Middle frontal gyrus (tissue), 1 donor: Measurements from ENCODE around the gene CRISPLD2.
A peak's percentile ranks its signal among the peaks of the same experiment; 100 is the strongest.

ENCODE experiments used
- DNase-seq: peaks from one replicate; pipeline ENCODE4 v3.0.0-alpha.2; 2015; ENCODE audit warnings: low spot score; ENCODE audit errors: extremely low spot score

Gene CRISPLD2, protein sequence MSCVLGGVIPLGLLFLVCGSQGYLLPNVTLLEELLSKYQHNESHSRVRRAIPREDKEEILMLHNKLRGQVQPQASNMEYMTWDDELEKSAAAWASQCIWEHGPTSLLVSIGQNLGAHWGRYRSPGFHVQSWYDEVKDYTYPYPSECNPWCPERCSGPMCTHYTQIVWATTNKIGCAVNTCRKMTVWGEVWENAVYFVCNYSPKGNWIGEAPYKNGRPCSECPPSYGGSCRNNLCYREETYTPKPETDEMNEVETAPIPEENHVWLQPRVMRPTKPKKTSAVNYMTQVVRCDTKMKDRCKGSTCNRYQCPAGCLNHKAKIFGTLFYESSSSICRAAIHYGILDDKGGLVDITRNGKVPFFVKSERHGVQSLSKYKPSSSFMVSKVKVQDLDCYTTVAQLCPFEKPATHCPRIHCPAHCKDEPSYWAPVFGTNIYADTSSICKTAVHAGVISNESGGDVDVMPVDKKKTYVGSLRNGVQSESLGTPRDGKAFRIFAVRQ

DNA sequence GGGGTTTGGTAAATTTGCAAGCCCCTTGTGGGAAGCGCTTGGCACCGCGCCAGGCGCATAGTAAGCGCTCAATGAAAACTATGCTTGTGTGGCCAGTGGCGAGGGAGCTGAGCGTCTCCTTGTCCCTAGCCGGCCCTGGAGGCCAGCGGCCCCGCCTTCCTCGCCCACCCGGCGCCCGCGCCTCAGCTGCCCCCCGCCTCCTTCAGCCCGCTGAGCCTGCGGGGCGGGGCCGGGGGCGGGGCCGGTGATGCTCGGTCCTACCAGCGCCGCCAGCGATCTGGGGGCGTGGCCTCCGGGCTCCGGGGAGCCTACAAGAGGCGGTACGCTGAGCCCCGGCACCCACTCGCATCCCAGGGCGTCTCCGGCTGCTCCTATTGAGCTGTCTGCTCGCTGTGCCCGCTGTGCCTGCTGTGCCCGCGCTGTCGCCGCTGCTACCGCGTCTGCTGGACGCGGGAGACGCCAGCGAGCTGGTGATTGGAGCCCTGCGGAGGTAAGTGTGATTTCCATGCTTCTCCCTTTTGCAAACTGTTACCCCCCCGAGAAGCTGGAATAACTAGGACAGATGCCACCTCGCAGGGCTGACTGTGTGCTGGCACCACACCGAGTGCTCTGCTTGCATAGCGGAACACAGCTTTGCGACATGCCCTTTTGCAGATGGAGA, at the start of gene CRISPLD2:
Gene CRISPLD2, plus strand, starts transcription at position 342 of the 661 bp plus-strand sequence. CDS start 18,511 bp downstream, outside the sequence.
- peak; percentile 82 for DNase-seq

DNA sequence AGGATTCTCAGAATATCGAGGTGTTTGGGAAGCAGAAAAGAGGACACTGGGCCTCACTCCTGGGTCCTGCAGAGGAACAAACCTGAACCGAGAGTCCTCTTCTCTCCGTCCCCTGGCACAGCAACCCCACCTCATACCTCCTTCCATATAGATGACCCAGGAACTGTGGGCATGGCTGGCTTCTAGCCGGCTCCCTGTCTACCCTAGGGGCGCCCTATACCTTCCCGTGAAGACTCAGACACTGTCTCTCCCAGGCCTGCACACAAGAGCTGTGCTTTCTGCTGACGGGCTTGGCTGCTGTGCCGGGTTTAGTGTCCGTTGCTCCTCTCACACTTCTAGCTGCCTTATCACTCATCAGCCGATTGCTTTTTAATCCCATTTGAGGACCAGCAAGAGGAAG, 46.5 kb upstream of the CRISPLD2 start:
- no peak for DNase-seq

DNA sequence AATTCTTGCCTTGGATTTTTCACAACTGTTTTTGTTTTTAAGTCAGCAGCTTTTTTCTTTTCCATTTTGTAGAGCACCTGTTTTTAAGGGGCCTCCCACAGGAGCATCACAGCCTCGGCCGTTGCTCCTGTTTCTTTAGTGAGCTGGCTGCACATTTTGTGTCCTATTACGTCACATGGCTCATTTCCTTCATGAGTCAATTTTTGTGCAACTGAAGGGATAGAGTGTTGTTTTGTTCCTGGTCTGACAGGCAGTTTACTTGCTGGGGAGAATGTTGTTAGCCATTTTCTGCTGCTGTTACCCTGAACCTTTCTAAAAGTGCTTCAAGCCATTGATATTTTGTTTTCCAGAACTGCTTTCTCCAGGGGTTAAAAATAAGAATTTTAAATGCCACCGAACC, 45.0 kb upstream of the CRISPLD2 start:
- DNase-seq, result no peak

DNA sequence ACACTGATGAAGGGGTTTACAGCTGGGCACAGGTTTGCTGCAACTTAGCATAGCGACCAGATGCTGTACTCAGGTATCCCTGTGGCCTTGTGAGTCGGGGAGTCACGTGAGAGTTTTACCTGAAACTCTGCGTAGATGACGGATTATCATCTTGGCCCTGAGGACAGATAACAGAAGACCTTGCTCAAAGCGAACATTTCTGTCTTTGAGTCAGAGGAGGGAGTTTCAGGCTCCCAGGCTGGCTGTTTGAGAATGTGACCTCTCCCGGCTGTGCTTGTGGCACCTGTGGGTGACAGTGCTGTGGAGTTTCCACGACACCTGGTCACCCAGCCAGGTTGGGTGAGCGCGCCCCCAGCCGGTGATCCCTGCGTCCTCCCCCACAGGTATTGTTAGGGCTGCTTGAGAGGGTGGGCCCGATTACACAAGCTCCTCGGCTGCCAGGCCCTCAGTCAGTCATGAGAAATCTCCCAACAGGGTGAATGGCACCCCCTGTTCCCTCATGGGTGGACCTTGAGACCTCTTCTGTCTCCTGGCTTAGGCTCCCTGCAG, 44.4 kb upstream of the CRISPLD2 start:
- no peak for DNase-seq

DNA sequence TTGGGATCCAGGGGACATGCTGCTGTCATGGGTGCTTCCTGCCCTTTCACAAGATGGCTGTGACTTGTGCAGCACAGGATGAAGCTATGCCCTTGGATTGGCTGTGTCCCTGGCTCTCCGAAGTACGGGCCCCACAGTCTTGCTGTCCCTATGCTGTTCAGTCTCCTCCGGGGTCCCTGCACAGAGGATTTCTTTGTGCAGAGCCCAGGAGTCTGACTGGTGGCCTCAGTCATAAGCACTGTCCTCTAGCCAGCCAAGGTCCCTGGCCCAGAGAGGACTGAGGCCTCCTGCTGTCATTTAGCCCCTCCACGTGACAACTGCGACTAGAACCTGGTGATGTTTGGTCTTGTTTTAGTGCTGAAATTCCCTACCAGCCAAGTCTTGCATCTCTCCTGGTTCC, 42.4 kb upstream of the CRISPLD2 start:
- DNase-seq, result no peak

DNA sequence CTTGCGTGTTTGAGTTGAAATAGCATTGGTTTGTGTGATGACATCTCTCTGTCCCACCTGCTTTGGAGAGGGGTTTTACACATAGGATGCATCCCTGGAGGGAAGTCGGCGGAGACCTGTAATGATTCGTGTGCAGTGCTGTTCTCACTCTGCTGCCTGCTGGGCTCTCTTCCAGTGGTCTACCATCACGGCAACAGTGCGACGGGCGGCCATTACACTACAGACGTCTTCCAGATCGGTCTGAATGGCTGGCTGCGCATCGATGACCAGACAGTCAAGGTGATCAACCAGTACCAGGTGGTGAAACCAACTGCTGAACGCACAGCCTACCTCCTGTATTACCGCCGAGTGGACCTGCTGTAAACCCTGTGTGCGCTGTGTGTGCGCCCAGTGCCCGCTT, 41.1 kb upstream of the CRISPLD2 start:
- no peak for DNase-seq

DNA sequence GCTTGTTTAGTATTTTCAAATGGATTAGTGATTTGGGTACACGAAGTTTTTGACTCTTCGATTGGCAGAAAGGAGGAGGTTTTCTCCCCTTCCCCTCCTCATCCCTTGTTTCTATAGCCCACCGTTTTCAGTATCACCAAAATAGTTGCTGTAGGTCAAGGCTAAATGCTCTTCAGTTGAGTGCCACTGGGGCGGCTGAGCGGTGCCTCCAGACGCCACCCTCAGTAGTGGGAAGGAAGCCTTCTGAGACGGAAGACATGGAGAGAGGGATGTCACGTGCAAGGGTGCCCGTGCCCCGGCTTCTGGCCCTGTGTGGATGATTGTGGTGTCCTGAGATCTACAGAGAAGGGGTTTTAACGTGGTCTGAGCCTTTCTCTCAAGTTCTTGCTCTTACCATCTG, 39.7 kb upstream of the CRISPLD2 start:
- DNase-seq, result no peak

DNA sequence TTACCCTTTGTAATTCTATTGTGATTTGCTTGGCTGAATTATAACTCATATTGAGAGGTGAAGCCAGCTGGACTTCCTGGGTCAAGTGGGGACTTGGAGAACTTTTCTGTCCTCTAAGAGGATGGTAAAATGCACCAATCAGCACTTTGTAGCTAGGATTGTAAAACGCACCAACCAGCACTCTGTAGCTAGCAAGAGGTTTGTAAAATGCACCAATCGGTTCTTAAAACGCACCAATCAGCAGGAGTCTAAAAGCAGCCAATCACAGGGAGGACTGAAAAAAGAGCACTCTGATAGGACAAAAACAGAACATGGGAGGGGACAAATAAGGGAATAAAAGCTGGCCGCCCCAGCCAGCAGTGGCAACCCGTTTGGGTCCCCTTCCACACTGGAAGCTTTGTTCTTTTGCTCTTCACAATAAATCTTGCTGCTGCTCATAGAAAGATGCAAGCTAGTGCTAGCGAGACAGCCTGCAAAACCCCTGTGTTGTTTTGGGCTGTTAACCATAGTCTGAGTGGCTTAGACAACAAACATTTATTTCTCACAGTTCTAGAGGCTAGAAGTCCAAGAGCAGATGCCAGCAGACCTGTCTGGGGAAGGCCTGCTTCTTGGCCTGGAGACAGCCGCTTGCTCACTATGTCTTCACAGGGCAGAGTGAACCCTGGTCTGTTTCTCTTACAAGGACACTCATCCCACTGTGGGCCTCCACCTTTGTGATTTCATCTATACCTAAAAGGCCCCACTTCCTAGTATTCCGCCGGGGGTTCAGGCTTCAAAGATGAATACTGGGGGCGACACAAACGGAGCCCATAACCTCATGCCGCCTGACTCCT, 39.0 kb upstream of the CRISPLD2 start:
- DNase-seq, result no peak

DNA sequence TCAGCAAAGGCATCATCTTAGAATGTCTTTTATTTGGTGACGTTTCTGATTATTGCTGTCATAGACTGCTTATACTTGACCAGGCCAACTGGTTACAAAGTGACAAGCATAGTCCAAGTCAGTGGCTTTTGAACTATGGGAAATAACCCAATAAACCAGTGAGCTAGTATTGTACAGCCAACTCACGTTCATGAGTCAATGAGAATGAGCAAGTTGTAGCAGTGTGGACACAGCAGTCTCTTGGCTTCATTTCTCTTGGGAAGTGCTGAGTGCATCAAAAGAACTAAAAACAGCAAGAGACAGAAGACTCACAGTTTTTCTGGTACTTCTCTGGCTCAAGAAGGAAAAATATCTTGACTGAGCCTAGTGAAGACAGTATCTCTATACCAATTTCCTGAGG, 36.9 kb upstream of the CRISPLD2 start:
- peak; percentile 16 for DNase-seq

DNA sequence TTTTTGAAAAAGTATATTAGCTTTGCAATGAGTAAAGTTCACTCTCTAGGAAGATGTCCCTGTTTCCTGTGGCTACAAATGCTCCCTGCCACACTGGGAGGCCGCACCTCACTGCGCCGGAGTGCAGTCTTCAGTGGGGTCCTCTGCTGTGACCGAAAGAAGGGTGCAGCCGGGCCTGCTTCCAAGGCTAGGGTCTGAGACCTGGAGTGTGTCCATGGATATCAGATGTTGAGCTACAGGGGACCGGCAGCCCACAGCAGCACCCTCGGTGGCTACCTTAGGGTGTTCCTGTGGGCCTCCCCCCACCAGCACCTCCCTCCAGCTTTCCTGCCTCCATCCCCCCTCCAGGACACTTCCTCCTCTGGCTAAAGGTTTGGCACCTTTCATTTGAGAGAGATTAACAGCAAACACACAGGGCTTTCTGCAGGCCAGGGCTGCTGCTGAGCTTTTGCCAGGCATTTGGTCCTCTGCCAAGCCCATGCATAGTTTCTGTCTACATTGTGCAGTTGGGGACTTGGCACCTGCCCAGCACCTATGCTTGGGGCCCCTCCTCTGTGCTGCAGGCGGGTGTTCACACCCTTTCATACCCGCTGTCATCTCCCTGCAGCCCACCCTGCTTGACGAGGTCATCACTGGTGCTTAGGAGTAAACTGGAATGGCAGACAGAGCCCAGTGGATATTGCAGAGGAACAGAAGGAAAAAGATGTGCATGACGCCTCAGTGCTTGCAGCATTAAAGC, 33.8 kb upstream of the CRISPLD2 start:
- no peak for DNase-seq

DNA sequence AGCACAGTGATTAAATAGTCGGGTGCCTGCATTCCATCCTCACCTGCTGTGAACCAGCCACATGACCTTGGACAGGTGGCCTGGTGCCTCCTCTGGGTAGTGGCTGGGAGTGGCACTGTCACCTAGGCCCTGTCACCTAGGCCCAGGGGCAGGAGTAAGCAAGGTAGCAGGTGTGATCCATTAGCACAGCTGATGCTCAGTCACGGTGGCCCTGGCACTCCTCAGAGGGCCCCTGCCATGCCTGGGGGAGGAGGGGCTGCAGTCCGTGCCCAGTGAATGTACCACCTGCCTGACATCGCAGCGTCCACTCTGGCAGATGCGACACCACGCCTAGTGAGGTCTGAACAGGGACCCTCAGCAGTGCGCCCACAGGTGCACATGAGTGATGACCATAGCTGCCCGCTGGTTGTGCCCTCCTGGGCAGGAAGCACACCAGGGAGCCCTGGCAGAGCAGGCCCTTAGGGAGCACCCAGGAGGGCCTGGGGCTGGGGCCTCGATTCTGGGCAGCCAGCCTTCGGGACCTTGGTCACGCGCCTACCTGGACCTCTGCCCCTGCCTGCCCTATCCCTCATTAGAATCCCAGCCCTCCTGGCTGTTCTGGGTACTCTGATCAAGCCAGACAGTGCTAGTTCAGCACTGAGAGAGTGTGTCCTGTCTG, 33.1 kb upstream of the CRISPLD2 start:
- no peak for DNase-seq

DNA sequence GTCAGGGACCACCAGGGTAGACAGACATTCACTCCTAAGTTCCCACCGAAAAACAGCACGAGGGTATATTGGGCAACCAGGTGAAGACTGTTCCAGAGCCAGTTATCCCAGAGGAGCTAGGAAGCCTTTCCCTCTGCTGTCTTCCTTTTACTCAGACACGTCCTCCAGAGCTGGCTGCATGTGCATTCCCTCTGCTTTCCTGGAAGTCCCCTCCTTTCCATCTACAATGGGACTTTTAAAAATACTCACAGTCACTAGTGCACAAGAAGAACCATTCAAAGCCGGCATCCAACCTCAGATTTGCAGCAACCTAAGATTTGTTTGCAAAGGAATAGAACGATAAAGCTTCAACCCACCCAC, 32.5 kb upstream of the CRISPLD2 start:
- DNase-seq, result no peak

DNA sequence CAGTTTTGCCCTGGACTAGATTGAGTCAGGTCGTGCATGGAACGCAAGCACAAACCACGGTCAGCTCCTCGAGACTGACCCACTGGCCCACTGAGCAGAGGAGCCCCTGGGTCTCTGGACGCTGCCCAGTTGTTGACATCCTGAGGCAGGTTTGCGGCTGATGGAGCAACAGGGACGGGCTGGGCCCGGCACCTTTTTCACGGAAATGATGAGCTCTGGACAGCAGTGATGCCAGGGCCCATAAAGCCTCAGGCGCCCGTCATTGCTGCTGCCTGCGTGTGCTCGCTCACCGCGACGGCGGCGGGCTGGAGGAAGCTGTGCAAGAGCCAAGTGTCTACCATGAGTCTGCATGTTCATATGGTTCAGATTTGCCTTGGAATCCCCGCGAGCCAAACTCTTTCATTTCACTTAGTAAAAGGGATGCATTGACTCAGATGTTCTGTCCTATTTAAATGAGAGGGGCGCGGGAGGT, 30.8 kb upstream of the CRISPLD2 start:
- no peak for DNase-seq

DNA sequence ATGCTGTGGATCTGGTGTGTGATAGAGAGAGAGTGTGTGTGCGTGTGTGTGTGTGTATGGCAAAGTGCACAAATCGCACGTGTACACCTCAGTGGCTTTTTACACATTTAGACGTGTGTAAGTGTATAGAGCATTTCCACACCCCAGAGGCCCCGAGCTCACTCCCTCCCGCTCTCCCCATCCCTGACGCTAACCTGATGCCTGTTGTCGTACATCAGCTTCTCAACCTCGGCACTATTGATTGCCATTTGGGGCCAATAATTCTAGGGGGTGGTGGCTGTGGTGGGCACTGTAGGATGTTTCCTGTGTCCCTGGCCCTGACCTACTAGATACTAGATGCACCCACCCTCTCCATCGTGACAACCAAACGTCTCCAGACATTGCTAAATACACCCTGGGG, 30.4 kb upstream of the CRISPLD2 start:
- no peak for DNase-seq

DNA sequence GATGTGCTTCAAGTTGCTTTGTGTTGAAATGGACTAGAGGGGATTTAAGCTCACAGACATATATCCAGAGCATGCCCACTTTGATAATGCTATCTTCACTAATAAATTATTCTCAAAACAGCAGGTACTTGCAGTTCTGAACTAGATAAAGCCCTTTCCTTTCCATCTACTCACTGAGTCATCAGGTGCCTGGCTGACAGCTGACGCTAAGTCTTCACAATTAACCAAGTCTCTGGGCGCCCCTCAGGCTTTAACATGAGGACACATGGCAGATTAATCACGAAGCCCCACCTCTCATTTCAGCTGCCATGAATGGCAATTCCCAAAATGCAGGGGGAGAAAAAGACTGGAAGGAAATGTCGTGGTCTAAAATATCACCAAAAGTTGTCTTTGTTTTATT, 29.5 kb upstream of the CRISPLD2 start:
- DNase-seq, result no peak

DNA sequence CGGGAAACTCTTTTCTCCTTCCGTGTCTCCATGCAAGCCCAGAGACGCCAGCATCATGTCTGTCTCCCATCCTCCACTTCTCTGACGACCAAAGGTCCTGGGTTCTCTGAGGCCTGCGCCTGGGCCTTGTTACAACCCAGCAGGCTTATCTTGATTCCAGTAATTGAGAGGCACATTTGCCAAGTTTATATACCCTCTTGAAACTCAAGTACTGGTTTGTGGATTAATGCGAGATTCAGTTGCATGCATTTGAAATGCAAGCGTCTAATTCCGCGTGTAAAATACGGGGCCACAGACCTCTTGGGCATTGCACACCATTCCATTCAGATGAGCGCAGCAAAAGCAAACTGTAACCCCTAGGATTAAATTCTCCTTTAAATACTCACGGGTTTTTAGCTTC, 28.7 kb upstream of the CRISPLD2 start:
- no peak for DNase-seq

DNA sequence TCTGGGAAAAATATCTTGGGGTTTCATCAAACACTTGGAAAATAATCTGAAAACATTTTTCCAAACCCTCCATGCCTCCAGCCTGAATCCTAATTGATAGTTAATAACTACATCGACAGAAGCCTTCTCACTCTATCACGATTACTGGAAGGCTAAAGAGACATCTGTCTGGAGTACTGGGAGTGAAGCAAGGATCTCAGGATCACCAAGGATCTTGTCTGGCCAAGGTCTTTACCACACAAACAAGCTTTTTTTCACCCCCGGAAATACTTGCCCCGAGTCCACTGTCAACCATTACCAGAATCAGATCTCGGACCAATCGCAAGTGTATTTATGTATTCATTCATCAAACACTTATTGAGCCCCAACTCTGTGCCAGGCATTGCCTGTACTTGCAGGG, 28.3 kb upstream of the CRISPLD2 start:
- no peak for DNase-seq

DNA sequence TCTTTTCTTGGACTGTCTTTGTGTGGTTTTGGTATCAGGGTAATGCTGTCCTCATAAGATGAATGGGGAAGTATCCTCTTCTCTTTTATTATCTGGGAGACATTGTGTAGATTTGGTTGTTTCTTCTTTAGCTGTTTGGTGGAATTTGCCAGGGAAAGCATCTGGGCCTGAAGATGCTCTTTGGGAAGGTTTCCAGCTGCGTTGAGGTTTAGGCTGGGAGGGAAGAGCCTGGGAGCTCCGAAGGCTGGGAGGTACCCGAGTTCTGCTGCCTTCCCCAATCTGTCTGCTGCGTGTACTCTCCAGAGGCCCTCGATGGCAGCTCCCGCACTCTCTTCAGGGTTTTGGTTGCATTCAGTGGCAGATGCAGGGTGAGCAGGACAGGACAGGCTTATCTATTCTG, 25.6 kb upstream of the CRISPLD2 start:
- DNase-seq, result no peak

DNA sequence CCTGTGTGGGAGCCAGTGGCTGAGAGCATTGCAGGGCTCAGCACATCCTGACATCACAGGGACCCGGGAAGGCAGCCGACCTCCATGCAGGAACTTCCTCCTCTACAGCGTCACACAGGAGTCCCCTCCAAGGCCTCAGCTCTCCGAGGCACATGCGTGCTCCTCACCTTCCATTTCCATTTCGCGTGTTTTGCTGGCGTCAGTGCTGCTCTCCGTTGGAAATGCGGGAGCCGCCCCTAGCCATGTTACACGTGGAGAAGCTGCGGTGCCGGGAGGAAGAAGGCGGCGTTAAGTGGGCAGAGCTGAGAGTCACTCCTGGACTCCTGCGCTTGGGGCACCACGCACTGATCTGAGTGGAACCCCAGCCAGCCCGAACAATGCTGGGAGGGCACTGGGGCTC, 25.2 kb upstream of the CRISPLD2 start:
- no peak for DNase-seq

DNA sequence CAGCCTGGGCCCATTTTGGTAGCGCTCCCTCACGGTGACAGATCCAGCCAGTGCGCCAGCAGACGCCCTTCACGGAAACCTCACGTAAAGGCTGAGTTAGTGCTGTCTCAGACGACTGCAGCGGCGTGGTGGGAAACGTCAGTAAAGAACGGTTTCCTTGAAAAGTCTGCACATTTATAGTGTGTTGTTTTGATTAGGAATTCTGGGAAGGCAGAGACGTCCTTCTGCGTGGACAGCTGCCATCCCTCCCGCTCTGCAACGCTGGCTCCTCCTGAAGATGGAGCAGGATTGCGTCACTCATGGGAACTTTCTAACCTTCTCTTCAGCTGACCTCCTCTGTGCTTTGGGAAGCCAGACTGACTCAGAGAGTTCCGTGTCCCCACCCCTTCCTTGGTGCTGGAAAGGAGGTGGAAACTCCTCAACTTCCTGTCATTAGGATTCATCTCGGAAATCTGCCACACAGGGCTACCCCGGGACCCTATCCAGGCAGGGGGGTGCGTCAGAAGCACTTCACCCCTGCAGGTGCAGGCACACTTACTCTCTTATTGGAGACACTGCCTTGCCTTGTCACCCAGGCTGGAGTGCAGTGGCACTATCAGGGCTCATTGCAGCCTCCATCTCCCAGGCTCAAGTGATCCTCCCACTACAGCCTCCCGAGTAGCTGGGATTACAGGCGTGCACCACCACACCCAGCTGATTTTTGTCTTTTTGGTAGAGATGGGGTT, 24.3 kb upstream of the CRISPLD2 start:
- no peak for DNase-seq
